Stimulated activated CD8-positive, alpha-beta memory T cell treated with anti-CD3 and anti-CD28 coated beads, Interleukin-12 subunit alpha, Interleukin-12 subunit beta, amount 100 ng/mL, for 4 hours (primary cell): ENCODE data around the gene ADAMTSL5.
"Not testable (repeated sequence)": the region's sequence is repeated elsewhere in the genome, so short reads cannot be mapped to it uniquely, and the experiment has no call there.

Experiments used
- DNase-seq: peaks from one replicate; pipeline ENCODE4 v3.0.0-alpha.2; 2020; ENCODE audit warnings: low read depth

ADAMTSL5 gene

GRCh38 chr19:1513499-1514294 lies 878 bp upstream of the ADAMTSL5 start:
- DNase-seq: peak; percentile 37

GRCh38 chr19:1511318-1512317 lies 1.2 kb downstream of the ADAMTSL5 start:
- no peak for DNase-seq

GRCh38 chr19:1510807-1511206 lies 2.0 kb downstream of the ADAMTSL5 start:
- DNase-seq: no peak

GRCh38 chr19:1510442-1510806 lies 2.4 kb downstream of the ADAMTSL5 start:
- DNase-seq: no peak

GRCh38 chr19:1509602-1510441 lies 3.0 kb downstream of the ADAMTSL5 start:
- DNase-seq: no peak

GRCh38 chr19:1508507-1508856 lies 4.3 kb downstream of the ADAMTSL5 start:
- DNase-seq: no peak

GRCh38 chr19:1507763-1508506 lies 4.9 kb downstream of the ADAMTSL5 start:
- peak; percentile 77 for DNase-seq

GRCh38 chr19:1507192-1507660 lies 5.6 kb downstream of the ADAMTSL5 start:
- no peak for DNase-seq

GRCh38 chr19:1505991-1506881 lies 6.6 kb downstream of the ADAMTSL5 start:
- no peak for DNase-seq

GRCh38 chr19:1505012-1505411 lies 7.8 kb downstream of the ADAMTSL5 start:
- DNase-seq: no peak

- DNase-seq: no peak
Measured at GRCh38 chr19:1503925-1504773, 8.7 kb downstream of the ADAMTSL5 start.

- DNase-seq: peak; percentile 38
Measured at GRCh38 chr19:1503089-1503924, 9.5 kb downstream of the ADAMTSL5 start.

- no peak for DNase-seq
Measured at GRCh38 chr19:1502433-1503088, 10.3 kb downstream of the ADAMTSL5 start.

GRCh38 chr19:1501200-1501595 lies 11.6 kb downstream of the ADAMTSL5 start:
- DNase-seq: no peak

GRCh38 chr19:1499231-1499630 lies 13.6 kb downstream of the ADAMTSL5 start:
- not testable (repeated sequence) for DNase-seq

- no peak for DNase-seq
Measured at GRCh38 chr19:1497578-1498235, 15.1 kb downstream of the ADAMTSL5 start.
